GM10266 (cell line): ENCODE results near the gene DIMT1.

Experiments
- DNase-seq: peaks from one replicate; pipeline ENCODE4 v3.0.0; 2012; ENCODE audit errors: extremely low spot score
- CTCF ChIP-seq: IDR thresholded peaks from 2 replicates; pipeline ENCODE4 v1.5.1; 2012; ENCODE audit warnings: mild to moderate bottlenecking, low read depth; ENCODE audit not compliant: control insufficient read depth, insufficient read depth; ENCODE audit errors: missing control alignments

The DIMT1 gene

DNA sequence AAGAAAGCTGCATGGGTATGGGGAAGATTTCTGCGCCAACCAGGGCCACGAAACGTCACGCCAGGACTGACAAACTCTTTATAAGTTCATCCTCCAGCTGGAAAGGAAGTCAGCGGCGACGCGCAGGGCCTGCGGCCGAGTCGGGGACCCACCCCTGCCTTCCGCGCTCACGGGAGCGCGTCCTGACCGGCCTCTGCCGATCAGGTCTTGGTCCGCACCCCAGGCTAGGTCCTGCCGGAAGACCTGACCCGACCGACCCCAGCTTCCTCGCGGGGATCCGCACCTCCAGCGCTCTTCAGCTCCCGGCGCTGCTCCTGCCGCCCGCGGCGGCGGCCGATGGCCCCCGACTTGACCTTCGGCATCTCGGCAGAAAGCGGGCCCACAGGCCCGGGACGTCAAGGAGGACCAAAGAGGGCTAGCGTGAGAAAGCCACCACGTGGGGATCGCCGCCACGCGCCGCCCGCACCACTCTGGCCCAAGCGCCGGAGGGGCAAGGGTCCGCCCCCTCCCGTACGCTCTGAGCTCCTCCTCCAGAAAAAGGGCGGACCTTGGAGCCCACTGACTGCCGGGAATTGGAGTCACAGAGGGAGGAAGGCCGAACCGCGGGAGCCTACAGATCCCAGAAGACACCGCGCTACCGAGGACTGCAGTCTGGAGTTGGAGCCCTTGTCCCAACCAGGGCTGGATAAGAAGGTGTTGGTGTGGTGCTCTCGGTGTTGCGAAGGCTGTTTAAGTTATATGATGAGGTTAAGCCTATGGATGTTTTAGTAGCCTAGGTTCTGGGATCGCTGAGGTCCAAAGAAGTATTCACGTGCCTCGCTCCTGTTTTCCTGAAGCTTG lies at the start of gene DIMT1:
DIMT1 (minus strand) TSS at position 495 of the 840 bp plus-strand sequence; CDS start at position 362, 133 bp downstream.
- TF ChIP-seq CTCF = no peak
- DNase-seq = peak; percentile 93

DNA sequence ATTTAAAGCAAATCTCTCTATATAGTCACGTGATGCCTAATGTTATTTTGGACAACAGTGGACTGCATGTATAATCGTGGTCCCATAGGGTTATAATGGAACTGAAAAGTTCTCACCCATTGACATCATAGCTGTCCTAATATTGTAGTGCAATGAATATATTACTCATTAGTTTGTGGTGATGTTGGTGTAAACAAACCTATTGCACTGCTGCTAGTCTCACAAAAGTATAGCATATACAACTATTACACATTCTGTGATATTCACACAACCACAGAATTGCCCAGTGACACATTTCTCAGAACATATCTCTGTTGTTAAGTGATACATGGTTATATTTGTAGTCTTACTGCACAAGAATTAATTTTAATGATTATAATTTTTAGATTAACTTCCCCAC lies 46.6 kb upstream of the DIMT1 start:
- no peak for DNase-seq
- no peak for TF ChIP-seq CTCF

DNA sequence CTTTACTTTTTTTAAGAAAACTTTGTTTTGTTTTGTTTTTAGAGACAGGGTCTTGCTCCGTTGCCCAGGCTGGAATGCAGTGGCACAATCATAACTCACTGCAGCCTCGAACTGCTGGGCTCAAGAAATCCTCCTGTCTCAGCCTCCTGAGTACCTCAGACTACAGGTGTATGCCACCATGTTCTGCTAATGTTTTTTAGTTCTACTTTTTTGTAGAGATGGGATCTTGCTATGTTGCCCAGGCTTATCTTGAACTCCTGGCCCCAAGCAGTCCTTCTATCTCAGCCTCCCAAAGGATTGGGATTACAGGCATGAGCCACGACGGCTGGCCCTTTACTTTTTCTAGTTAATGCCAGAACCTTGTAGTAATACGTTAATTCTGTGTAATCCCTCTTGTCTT lies 44.8 kb upstream of the DIMT1 start:
- no peak for TF ChIP-seq CTCF
- no peak for DNase-seq

DNA sequence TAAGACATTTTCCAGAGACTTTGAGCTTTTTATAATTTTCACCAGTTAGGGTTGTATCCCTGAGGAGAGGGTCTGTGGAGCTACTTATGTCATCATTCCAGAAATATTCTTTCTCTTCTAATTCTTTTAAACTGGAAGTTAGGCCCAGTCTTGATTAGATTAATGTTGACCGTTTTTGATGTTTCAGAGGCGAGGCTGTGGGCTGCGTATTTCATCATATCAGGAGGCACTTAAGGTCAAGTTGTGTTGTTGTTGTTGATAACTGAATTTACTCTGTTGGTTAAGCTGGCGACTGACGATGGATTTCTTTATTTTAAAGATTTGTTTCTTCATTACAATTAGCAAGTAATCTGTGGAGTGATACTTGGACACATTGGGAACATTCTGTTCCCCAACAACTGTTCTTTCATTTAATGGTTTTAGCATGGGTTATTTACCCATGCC lies 28.9 kb upstream of the DIMT1 start:
- DNase-seq = no peak

GRCh38 chr5:62431735-62432620 lies 28.3 kb upstream of the DIMT1 start:
- no peak for DNase-seq
- no peak for TF ChIP-seq CTCF

More for the DNA sequence above, 28.9 kb upstream of the DIMT1 start:
- TF ChIP-seq CTCF = no peak

DNA sequence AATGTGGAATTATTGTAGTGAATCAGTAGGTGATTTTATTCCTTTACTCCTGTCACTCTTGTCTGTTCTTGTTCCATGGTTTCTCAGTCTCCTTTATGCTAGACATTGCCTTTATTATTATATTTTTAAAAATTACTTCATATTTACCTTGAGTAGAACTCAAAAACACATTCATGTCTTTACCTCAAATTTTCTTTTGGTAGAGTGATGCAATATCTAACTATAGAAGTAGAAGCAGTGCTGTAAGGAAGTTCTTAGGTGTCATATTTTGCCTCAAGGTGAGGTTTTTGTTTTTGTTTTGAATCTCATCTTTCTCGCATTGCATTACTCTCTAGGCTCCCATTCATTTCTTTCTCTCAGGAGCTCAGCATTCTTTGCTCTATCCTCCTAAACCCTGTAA lies 21.1 kb upstream of the DIMT1 start:
- TF ChIP-seq CTCF = no peak
- DNase-seq = no peak
